Esophagus muscularis mucosa (tissue), 3 donors: ENCODE data around the gene ZNF142.

Experiments
- POLR2A ChIP-seq: fragments of 450-650 bp; IDR thresholded peaks from one replicate; pipeline ENCODE4 v1.6.1; 2017; ENCODE audit warnings: antibody characterized with exemption, moderate library complexity, mild to moderate bottlenecking, low read depth
- TF ChIP-seq, protein P1 (sequence below), 3 experiments: fragments of 200-600 bp in 2 of 3; fragments of 450-650 bp in 1 of 3; sonication (generic) in 2 of 3; IDR thresholded peaks; one replicate each; pipeline ENCODE4 v1.5.1; 2017 to 2019; ENCODE audit warnings: antibody characterized with exemption in 3 of 3, mild to moderate bottlenecking in 2 of 3, moderate library complexity in 1 of 3

DNA sequence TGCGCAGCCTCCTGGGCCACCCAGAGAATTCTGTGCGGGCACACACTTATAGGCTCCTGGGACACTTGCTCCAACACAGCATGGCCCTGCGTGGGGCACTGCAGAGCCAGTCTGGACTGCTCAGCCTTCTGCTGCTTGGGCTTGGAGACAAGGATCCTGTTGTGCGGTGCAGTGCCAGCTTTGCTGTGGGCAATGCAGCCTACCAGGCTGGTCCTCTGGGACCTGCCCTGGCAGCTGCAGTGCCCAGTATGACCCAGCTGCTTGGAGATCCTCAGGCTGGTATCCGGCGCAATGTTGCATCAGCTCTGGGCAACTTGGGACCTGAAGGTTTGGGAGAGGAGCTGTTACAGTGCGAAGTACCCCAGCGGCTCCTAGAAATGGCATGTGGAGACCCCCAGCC is 39.5 kb upstream of the ZNF142 start:
- TF ChIP-seq POLR2A = no peak
- TF ChIP-seq, protein P1, sequence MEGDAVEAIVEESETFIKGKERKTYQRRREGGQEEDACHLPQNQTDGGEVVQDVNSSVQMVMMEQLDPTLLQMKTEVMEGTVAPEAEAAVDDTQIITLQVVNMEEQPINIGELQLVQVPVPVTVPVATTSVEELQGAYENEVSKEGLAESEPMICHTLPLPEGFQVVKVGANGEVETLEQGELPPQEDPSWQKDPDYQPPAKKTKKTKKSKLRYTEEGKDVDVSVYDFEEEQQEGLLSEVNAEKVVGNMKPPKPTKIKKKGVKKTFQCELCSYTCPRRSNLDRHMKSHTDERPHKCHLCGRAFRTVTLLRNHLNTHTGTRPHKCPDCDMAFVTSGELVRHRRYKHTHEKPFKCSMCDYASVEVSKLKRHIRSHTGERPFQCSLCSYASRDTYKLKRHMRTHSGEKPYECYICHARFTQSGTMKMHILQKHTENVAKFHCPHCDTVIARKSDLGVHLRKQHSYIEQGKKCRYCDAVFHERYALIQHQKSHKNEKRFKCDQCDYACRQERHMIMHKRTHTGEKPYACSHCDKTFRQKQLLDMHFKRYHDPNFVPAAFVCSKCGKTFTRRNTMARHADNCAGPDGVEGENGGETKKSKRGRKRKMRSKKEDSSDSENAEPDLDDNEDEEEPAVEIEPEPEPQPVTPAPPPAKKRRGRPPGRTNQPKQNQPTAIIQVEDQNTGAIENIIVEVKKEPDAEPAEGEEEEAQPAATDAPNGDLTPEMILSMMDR (IDR thresholded peaks at IDR 0.05) = no peak
